GM12801 (cell line): ENCODE measurements around the gene SCGB1D2.

Experiments used
- TF ChIP-seq, protein P1 (sequence below): IDR thresholded peaks from one replicate; pipeline ENCODE4 v1.5.1; 2011; ENCODE audit warnings: control low read depth; ENCODE audit not compliant: insufficient read length; ENCODE audit errors: extremely low read depth

Gene SCGB1D2

GRCh38 chr11:62217191-62217748 lies 24.8 kb upstream of the SCGB1D2 start:
- TF ChIP-seq, protein P1, sequence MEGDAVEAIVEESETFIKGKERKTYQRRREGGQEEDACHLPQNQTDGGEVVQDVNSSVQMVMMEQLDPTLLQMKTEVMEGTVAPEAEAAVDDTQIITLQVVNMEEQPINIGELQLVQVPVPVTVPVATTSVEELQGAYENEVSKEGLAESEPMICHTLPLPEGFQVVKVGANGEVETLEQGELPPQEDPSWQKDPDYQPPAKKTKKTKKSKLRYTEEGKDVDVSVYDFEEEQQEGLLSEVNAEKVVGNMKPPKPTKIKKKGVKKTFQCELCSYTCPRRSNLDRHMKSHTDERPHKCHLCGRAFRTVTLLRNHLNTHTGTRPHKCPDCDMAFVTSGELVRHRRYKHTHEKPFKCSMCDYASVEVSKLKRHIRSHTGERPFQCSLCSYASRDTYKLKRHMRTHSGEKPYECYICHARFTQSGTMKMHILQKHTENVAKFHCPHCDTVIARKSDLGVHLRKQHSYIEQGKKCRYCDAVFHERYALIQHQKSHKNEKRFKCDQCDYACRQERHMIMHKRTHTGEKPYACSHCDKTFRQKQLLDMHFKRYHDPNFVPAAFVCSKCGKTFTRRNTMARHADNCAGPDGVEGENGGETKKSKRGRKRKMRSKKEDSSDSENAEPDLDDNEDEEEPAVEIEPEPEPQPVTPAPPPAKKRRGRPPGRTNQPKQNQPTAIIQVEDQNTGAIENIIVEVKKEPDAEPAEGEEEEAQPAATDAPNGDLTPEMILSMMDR, result no peak

DNA sequence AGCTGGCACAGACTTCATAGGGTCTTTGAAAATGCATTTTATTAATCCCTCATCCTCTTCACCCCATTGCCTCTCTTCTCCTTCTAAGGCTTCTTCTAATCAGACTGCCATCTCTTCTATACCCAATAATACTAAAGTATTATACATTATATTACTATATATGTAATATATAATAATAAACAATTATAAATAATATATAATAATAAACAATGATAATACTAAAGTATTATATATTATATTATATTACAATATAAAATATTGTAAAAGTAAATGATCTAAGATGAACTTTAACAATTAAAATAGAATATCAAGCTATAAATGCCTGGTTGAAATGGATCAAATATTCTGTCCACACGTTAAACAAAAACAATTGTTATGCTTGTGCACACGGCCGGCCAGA lies 20.5 kb upstream of the SCGB1D2 start:
- TF ChIP-seq, protein P1, result no peak

DNA sequence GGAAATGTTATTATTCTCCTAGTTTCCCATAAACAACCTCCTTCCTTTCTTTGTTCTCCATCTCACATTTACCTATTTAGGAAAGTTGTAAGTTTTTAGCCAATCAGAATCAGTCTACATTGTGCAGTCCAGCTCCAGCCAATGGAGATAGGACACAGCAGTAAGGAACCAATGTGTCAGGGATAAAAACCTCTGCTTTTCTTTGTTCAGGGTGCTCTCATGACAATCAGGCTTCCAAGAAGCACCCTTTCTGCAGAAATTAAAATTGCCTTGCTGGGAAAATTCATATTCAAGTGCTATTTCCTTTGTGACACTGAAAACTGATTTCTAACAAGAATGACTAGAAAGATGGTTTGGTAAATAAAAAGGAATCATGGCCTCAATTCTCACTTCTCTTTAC lies 18.9 kb upstream of the SCGB1D2 start:
- TF ChIP-seq, protein P1, result no peak

DNA sequence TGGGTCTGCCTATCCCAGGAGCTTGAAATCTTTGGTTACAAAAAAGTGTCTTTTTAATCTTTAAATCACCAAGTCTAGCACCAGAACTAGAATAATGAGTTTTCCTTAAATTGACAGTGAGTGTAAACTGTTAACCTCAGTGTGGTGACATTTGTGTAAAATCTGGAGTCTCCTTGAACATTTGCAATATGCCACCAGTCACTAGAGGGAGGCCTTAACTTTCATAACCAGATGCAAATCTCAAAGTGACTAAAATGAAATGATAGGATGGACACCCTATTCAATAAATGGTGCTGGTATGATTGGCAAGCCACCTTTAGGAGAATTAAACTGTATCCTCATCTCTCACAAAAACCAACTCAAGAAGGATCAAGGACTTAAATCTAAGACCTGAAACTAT lies 8.3 kb upstream of the SCGB1D2 start:
- TF ChIP-seq, protein P1, result no peak

GRCh38 chr11:62236187-62236586 lies 5.9 kb upstream of the SCGB1D2 start:
- TF ChIP-seq, protein P1, result no peak

DNA sequence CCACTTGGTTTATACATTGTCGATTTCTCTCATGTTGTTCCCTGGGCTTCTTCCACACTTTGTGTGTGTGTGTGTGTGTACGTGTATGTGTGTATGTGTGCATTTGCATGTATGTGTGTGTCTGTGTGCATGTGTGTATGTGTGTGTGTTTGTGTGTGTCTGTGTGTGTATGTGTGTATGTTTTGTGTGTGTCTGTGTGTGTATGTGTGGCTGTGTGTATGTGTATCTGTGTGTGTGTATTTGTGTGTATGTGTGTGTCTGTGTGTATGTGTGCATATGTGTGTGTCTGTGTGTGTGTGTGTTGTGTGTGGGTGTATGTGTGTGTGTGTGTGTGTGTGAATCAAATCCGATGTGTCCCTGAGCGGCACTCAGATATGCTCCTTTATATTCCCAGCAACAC lies 4.5 kb upstream of the SCGB1D2 start:
- TF ChIP-seq, protein P1, result no peak

DNA sequence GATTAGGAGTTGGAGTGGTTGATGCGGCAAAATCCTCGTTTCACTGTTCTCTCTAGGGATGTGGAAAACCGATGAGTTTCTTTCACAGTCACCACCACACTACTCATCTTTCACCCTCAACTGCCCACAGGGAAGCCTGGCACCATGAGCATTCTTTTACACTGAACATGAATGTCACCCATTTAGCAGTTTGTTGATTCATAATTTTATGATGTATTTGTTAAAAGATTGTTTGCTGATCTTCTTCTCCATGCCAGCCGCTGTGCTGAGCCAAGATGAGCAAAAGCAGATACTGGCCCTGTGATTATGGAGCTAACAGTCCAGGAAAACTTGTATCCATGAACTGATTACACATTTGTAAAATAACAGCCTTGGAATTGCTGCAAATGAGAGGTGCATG lies 3.9 kb upstream of the SCGB1D2 start:
- TF ChIP-seq, protein P1, result no peak
